ENCODE results near the gene NUDT22. TPM values are rescaled to one million over a fixed set of nuclear protein-coding genes. Genes with fewer than 3 reads are reported as not detected.
A peak's percentile ranks its signal among the peaks of the same experiment; 100 is the strongest.

The NUDT22 gene
- polyA plus RNA-seq, 4 donors = 40.0 to 140 (median 95.3) TPM

DNA sequence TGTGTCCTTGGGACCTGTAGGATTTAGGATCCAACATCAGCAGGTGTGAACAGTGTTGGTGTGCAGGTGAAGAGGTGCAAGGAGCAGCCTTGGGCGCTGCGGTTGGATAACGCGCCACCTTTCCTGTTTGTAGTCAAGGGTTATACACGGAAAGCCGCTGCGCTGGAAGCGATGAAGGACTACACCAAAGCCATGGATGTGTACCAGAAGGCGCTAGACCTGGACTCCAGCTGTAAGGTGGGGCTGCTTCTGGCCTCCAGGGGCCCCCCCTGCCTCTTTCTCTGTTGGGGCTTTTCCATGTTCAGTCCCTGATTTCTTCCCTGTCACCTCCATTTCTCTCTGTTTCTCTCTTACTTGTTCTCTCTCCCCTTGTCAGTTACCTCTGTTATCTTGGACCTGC lies 23.1 kb upstream of the NUDT22 start:
- DNase-seq (no peak), FAIRE-seq (no peak)
- no peaks in the 10 kb centered on the region for H3K9me3 ChIP-seq (ENCODE audit: control insufficient read depth in 2 of 2, insufficient read depth in 1 of 2, low read depth in 1 of 2, low read length in 1 of 2)
- no peak overlapping the region for H3K27ac ChIP-seq (ENCODE audit: low read depth in 1 of 3, low read length in 2 of 3)
- 96 to 98% (median 96%) methylated on average over 9 of the region's 9 CpGs for WGBS, 3 donors
- H3K4me1 ChIP-seq (ENCODE audit: control insufficient read depth in 3 of 3, insufficient read depth in 2 of 3, low read depth in 1 of 3, low read length in 2 of 3) = peaks cover 0 to 35% (median 0%) of the 10 kb centered on the region in 3 donors
- H3K36me3 ChIP-seq (ENCODE audit: control insufficient read depth in 3 of 3, insufficient read depth in 2 of 3, low read depth in 1 of 3, low read length in 3 of 3) = peaks cover 5 to 93% (median 18%) of the 10 kb centered on the region in 3 donors
- no peak overlapping the region for H3K4me3 ChIP-seq (ENCODE audit: low read depth in 1 of 3, low read length in 3 of 3)
- H3K27me3 ChIP-seq (ENCODE audit: control insufficient read depth in 3 of 3, insufficient read depth in 3 of 3, low read length in 3 of 3) = no peaks in the 10 kb centered on the region

DNA sequence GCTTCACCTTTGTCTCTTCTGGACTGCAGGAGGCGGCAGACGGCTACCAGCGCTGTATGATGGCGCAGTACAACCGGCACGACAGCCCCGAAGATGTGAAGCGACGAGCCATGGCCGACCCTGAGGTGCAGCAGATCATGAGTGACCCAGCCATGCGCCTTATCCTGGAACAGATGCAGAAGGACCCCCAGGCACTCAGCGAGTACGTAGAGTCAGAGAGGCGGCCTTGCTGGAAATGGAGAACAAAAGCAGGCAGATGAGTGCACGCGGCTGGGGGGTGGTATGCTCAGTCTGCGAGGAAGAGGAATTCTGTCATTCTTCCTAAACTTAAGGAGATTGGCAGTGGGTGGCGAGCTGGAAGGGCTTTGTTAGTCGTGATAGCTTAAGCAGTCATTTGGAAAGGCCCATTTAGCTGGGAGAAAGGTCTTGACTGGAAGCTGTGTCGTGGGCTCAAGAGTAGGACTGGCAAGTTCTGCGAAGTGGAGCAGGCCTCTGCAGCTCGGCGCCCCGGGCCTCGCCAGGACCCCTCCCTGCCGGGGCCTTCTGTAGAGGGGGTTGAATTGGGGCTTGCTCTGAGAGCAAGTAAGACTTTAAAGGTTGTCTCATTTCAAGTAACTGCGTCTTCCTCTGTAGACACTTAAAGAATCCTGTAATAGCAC lies 22.5 kb upstream of the NUDT22 start:
- Histone ChIP-seq H3K36me3 (ENCODE audit: control insufficient read depth in 3 of 3, insufficient read depth in 2 of 3, low read depth in 1 of 3, low read length in 3 of 3) (peaks cover 5 to 93% (median 15%) of the 10 kb centered on the region in 3 donors), H3K27ac (ENCODE audit: low read depth in 1 of 3, low read length in 2 of 3) (no peak overlapping the region), H3K27me3 (ENCODE audit: control insufficient read depth in 3 of 3, insufficient read depth in 3 of 3, low read length in 3 of 3) (no peaks in the 10 kb centered on the region), H3K4me3 (ENCODE audit: low read depth in 1 of 3, low read length in 3 of 3) (no peak overlapping the region), H3K4me1 (ENCODE audit: control insufficient read depth in 3 of 3, insufficient read depth in 2 of 3, low read depth in 1 of 3, low read length in 2 of 3) (peaks cover 0 to 38% (median 0%) of the 10 kb centered on the region in 3 donors), H3K9me3 (ENCODE audit: control insufficient read depth in 2 of 2, insufficient read depth in 1 of 2, low read depth in 1 of 2, low read length in 1 of 2) (no peaks in the 10 kb centered on the region)
- no peak for DNase-seq
- FAIRE-seq = no peak
- 90 to 92% (median 91%) methylated on average over 27 of the region's 27 CpGs for WGBS, 3 donors

DNA sequence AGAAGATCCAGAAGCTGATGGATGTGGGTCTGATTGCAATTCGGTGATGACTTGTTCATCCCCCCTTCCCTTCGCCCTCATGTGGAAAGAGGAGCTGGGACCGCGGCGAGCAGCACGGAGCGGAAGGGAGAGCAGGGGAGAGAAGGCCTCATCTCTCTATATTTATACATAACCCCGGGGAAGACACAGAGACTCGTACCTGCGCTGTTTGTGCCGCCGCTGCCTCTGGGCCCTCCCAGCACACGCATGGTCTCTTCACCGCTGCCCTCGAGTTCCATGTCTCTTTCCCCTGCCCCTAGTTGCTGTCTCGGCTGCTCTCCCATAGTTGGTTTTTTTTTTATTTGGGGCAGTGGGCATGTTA lies 22.0 kb upstream of the NUDT22 start:
- H3K36me3 ChIP-seq (ENCODE audit: control insufficient read depth in 3 of 3, insufficient read depth in 2 of 3, low read depth in 1 of 3, low read length in 3 of 3) = peaks cover 5 to 94% (median 15%) of the 10 kb centered on the region in 3 donors
- no peaks in the 10 kb centered on the region for H3K9me3 ChIP-seq (ENCODE audit: control insufficient read depth in 2 of 2, insufficient read depth in 1 of 2, low read depth in 1 of 2, low read length in 1 of 2)
- no peak overlapping the region for H3K27ac ChIP-seq (ENCODE audit: low read depth in 1 of 3, low read length in 2 of 3)
- DNase-seq = no peak
- 81 to 83% (median 81%) methylated on average over 14 to 16 of the region's 16 CpGs for WGBS, 3 donors
- H3K4me1 ChIP-seq (ENCODE audit: control insufficient read depth in 3 of 3, insufficient read depth in 2 of 3, low read depth in 1 of 3, low read length in 2 of 3) = peaks cover 0 to 38% (median 0%) of the 10 kb centered on the region in 3 donors
- H3K4me3 ChIP-seq (ENCODE audit: low read depth in 1 of 3, low read length in 3 of 3) = no peak overlapping the region
- H3K27me3 ChIP-seq (ENCODE audit: control insufficient read depth in 3 of 3, insufficient read depth in 3 of 3, low read length in 3 of 3) = no peaks in the 10 kb centered on the region
- no peak for FAIRE-seq

DNA sequence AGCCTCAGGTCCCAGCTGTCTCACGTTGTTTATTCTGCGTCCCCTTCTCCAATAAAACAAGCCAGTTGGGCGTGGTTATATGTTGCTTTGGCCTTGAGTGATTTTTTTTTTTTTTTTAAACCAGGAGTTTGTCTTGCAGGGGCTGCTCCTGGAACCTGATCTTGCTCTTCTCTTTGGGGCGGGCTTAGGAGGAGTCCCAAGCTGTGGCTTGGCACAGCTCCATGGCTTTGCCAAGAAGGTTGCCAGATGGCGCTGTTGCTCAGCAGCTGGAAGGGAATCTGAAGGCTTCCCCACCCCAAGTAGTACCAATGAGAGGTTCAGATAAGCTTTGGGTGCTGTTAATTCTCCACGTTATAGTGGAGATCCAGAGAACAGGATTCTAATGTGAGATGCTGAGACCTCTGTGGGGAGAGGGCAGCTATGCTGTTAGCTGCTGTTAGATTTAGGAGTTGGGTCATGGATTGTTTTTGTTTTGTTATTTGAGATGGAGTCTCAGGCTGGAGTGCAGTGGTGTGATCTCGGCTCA lies 21.5 kb upstream of the NUDT22 start:
- 16 to 34% (median 27%) methylated on average over 7 of the region's 7 CpGs for WGBS, 3 donors
- H3K27me3 ChIP-seq (ENCODE audit: control insufficient read depth in 3 of 3, insufficient read depth in 3 of 3, low read length in 3 of 3) = no peaks in the 10 kb centered on the region
- H3K36me3 ChIP-seq (ENCODE audit: control insufficient read depth in 3 of 3, insufficient read depth in 2 of 3, low read depth in 1 of 3, low read length in 3 of 3) = peaks cover 5 to 95% (median 15%) of the 10 kb centered on the region in 3 donors
- H3K27ac ChIP-seq (ENCODE audit: low read depth in 1 of 3, low read length in 2 of 3) = peak overlapping the region in 1 of 3 donors; percentile 4
- DNase-seq = peak; percentile 92 to 93
- no peak for FAIRE-seq
- peaks cover 0 to 38% (median 0%) of the 10 kb centered on the region in 3 donors for H3K4me1 ChIP-seq (ENCODE audit: control insufficient read depth in 3 of 3, insufficient read depth in 2 of 3, low read depth in 1 of 3, low read length in 2 of 3)
- no peak overlapping the region for H3K4me3 ChIP-seq (ENCODE audit: low read depth in 1 of 3, low read length in 3 of 3)
- no peaks in the 10 kb centered on the region for H3K9me3 ChIP-seq (ENCODE audit: control insufficient read depth in 2 of 2, insufficient read depth in 1 of 2, low read depth in 1 of 2, low read length in 1 of 2)

DNA sequence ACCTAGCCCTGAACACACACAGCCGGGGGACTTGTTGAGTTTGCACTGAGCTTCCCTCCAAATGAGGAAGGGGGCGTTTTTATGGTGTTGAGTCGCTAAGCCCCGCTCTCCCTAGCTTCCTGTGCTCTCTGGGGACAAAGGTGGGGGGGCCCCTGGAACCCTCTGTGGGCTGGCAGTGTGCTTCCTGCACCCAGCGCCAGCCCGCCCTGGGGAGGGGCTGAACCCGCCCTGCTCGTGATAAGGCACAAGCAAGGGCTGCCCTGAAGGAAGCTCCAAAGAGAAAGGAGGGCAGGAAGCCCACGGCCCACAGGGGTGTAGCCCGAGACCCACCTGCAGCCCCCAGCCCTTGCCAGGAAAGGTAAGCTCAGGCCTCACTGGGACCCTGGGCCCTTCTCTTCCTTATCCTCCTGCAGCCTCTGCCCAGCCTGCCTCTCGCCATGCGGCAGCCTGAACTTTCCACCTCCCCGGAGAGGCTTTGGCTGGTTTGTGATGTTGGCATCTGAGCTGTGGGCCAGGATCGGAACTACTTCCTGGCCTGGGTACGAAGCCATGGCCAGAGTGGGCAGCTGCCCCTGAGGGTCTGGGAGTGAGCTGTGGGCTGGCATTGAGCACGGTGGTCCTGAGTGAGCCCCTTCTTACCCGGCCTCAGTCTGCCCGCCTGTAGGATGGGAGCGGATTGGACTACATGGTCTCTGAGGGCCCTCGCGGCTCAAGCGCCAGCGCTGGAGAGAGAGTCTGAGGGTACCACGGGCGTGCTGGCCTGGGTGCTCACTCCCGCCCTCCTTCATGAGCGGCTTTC lies 19.4 kb upstream of the NUDT22 start, which contains the start of gene FERMT3:
TSS of gene FERMT3 (plus strand) at position 265 of the 799 bp plus-strand sequence. CDS start 644 bp downstream, outside the sequence.
- peaks cover 0 to 38% (median 0%) of the 10 kb centered on the region in 3 donors for H3K4me1 ChIP-seq (ENCODE audit: control insufficient read depth in 3 of 3, insufficient read depth in 2 of 3, low read depth in 1 of 3, low read length in 2 of 3)
- H3K27me3 ChIP-seq (ENCODE audit: control insufficient read depth in 3 of 3, insufficient read depth in 3 of 3, low read length in 3 of 3) = no peaks in the 10 kb centered on the region
- FAIRE-seq = no peak
- peak within 1 kb of the TSS; percentile 43 to 61 (median 51) for H3K4me3 ChIP-seq (ENCODE audit: low read depth in 1 of 3, low read length in 3 of 3)
- no peaks in the 10 kb centered on the region for H3K9me3 ChIP-seq (ENCODE audit: control insufficient read depth in 2 of 2, insufficient read depth in 1 of 2, low read depth in 1 of 2, low read length in 1 of 2)
- H3K36me3 ChIP-seq (ENCODE audit: control insufficient read depth in 3 of 3, insufficient read depth in 2 of 3, low read depth in 1 of 3, low read length in 3 of 3) = peaks cover 2 to 95% (median 9%) of the 10 kb centered on the region in 3 donors
- H3K27ac ChIP-seq (ENCODE audit: low read depth in 1 of 3, low read length in 2 of 3) = peak within 1 kb of the TSS; percentile 71 to 82 (median 82)
- peak; percentile 89 to 93 for DNase-seq
- 27 to 48% (median 27%) methylated on average over 26 to 27 of the region's 27 CpGs for WGBS, 3 donors

DNA sequence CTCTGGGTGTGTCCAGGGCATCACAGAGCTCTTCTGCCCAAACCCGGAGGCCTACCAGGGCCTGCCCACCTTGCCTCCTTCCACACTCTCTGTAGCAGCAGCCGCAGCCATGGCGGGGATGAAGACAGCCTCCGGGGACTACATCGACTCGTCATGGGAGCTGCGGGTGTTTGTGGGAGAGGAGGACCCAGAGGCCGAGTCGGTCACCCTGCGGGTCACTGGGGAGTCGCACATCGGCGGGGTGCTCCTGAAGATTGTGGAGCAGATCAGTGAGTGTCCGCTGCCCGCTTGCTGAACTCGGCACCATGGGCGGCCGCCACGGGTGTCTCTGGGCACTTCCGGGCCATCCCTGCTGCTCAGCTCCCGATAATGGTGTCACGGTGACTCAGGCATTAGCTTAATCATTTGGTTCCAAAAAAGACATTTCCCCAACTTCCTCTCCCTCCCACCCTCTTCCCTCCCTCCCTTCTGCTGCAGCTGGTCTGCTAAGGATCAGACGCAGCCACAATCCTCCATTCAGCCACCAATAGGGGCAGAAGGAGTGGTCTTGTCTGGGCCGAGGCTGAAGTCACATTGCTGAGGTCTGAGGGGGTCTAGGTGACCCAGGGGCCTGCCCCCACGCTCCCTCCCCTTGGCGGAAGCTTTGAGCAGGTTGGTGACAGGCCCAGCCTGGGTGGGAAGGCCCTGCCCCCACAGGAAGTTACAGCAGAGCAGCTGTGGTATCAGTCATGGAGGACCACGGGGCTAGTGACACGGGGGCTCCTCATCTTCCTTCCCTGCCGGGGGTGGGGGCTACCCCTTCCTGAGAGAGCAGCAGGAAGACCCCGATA lies 18.6 kb upstream of the NUDT22 start:
- H3K27ac ChIP-seq (ENCODE audit: low read depth in 1 of 3, low read length in 2 of 3) = peak overlapping the region; percentile 71 to 82 (median 82)
- DNase-seq = peak; percentile 50 to 54
- H3K4me3 ChIP-seq (ENCODE audit: low read depth in 1 of 3, low read length in 3 of 3) = peak overlapping the region; percentile 43 to 61 (median 51)
- no peaks in the 10 kb centered on the region for H3K27me3 ChIP-seq (ENCODE audit: control insufficient read depth in 3 of 3, insufficient read depth in 3 of 3, low read length in 3 of 3)
- WGBS, 3 donors = 40 to 71% (median 60%) methylated on average over 25 to 30 of the region's 30 CpGs
- FAIRE-seq = no peak
- H3K36me3 ChIP-seq (ENCODE audit: control insufficient read depth in 3 of 3, insufficient read depth in 2 of 3, low read depth in 1 of 3, low read length in 3 of 3) = peaks cover 2 to 96% (median 8%) of the 10 kb centered on the region in 3 donors
- H3K4me1 ChIP-seq (ENCODE audit: control insufficient read depth in 3 of 3, insufficient read depth in 2 of 3, low read depth in 1 of 3, low read length in 2 of 3) = peaks cover 0 to 38% (median 0%) of the 10 kb centered on the region in 3 donors
- H3K9me3 ChIP-seq (ENCODE audit: control insufficient read depth in 2 of 2, insufficient read depth in 1 of 2, low read depth in 1 of 2, low read length in 1 of 2) = no peaks in the 10 kb centered on the region

DNA sequence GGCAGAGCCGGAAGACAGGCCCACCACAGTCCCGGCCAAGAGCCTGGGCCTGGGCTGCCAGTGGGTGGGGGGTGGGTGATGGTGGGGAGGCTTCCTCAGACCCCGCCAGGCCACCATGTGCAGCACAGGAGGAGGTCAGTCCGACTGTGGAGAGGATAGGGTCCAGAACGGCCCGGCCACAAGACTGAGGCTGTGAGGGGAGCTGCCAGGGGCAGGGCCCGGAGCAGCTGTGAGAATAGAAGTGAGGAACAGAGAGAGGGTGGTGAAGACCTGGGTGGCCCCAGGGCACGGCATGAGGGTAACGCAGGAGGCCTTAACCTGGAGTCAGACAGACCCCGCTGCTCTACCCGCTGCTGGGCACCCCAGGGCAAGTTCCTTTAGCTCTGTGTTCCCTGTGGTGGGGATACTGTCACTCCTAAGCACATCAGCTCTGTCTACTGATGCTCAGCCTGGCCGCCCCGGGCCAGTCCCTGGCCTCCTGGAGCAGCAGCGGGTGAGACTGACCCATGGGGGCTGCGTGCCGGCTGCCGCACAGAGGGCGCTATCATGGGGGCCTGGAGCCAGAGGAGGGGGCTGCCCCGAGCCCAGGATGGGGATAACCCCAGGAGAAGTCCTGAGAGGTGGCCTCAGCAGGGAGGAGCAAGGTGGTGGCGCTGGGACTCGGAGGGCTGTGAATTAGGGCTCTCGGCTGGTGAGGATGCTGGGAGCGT lies 17.8 kb upstream of the NUDT22 start:
- DNase-seq (no peak), FAIRE-seq (no peak)
- Histone ChIP-seq H3K4me3 (ENCODE audit: low read depth in 1 of 3, low read length in 3 of 3) (peak overlapping the region in 1 of 3 donors; percentile 12), H3K36me3 (ENCODE audit: control insufficient read depth in 3 of 3, insufficient read depth in 2 of 3, low read depth in 1 of 3, low read length in 3 of 3) (peaks cover 2 to 90% (median 5%) of the 10 kb centered on the region in 3 donors), H3K27me3 (ENCODE audit: control insufficient read depth in 3 of 3, insufficient read depth in 3 of 3, low read length in 3 of 3) (no peaks in the 10 kb centered on the region), H3K4me1 (ENCODE audit: control insufficient read depth in 3 of 3, insufficient read depth in 2 of 3, low read depth in 1 of 3, low read length in 2 of 3) (peaks cover 0 to 38% (median 0%) of the 10 kb centered on the region in 3 donors), H3K27ac (ENCODE audit: low read depth in 1 of 3, low read length in 2 of 3) (peak overlapping the region; percentile 27 to 82 (median 71)), H3K9me3 (ENCODE audit: control insufficient read depth in 2 of 2, insufficient read depth in 1 of 2, low read depth in 1 of 2, low read length in 1 of 2) (no peaks in the 10 kb centered on the region)
- WGBS, 3 donors = 74 to 89% (median 74%) methylated on average over 23 of the region's 23 CpGs

Data from small intestine (tissue), 7 donors.